Measurements from ENCODE around the gene RCHY1. TPM values are rescaled to one million over a fixed set of nuclear protein-coding genes. Genes with fewer than 3 reads are reported as not detected.

RCHY1 gene
- total and polyA plus RNA-seq, 4 donors, result 24.8 to 53.9 (median 48.9) TPM

DNA sequence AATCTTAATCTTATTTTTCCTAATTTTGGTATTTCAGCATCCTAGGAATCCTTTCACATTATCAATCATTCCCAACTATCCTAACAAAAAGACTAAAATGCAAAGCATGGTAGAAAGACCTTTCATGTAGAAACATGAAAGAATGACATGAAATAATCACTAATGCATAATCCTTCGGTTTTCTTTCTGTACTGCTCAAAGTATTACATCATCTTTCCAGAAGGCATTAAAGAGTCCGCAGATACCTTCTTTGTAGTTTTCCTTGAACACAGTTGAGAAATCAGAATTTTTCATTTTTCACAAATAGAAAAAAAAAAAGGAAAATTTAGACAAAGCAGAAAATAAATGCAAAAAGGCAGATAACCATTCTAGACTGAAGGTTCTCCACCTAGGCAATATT is 11.5 kb downstream of the RCHY1 start:
- Histone ChIP-seq H3K36me3 (ENCODE audit: control insufficient read depth, insufficient read depth, low read length) (peaks cover 10% of the 10 kb centered on the region), H3K27me3 (ENCODE audit: control insufficient read depth, insufficient read depth, low read length) (no peaks in the 10 kb centered on the region), H3K27ac (ENCODE audit: low read depth, low read length) (no peak overlapping the region), H3K4me1 (ENCODE audit: control insufficient read depth, insufficient read depth, low read length) (no peaks in the 10 kb centered on the region), H3K4me3 (ENCODE audit: low read depth, low read length) (no peak overlapping the region), H3K9me3 (ENCODE audit: control insufficient read depth, insufficient read depth, low read length) (peaks cover 2% of the 10 kb centered on the region)
- no peak for DNase-seq (ENCODE audit: low read depth in 4 of 6, low spot score in 6 of 6)
- no CpG with 5 or more reads among the region's 2 CpGs for WGBS (ENCODE audit: insufficient coverage)

DNA sequence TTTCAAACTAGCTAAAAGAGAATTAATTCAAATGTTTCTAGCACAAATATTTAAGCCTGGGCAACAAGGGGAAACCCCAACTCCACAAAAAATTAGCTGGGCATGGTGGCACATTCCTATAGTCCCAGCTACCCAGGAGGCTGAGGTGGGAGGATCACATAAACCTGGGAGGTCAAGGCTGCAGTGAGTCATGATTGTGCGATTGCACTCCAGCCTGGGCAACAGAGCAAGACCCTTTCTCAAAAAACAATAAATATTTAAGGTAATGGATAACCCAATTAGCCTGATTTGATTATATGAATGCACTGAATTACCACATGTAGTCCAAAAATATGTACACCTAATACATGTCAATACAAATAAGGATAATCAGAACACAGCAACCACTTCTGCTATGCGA is 14.3 kb downstream of the RCHY1 start:
- Histone ChIP-seq H3K4me3 (ENCODE audit: low read depth, low read length) (no peak overlapping the region), H3K9me3 (ENCODE audit: control insufficient read depth, insufficient read depth, low read length) (peaks cover 2% of the 10 kb centered on the region), H3K27ac (ENCODE audit: low read depth, low read length) (no peak overlapping the region), H3K36me3 (ENCODE audit: control insufficient read depth, insufficient read depth, low read length) (peaks cover 10% of the 10 kb centered on the region), H3K4me1 (ENCODE audit: control insufficient read depth, insufficient read depth, low read length) (no peaks in the 10 kb centered on the region), H3K27me3 (ENCODE audit: control insufficient read depth, insufficient read depth, low read length) (no peaks in the 10 kb centered on the region)
- no peak for DNase-seq (ENCODE audit: low read depth in 4 of 6, low spot score in 6 of 6)
- no CpG with 5 or more reads among the region's 2 CpGs for WGBS (ENCODE audit: insufficient coverage)

DNA sequence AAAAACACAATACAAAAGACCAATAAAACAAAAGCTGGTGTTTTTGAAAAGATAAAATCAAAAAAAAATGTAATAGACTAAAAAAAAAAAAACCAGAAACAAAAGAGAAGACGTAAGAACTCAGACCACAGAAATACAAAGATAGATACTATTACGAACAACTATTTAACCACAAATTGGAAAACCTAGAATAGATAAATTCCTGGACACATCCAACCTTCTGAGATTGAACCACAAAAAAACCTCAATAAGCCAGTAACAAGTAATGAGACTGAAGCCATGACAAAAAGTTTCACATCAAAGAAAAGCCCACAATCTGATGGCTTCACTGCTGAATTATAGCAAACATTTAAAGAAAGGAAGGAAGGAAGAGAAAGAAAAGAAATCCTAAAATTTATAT is 16.2 kb downstream of the RCHY1 start:
- peaks cover 8% of the 10 kb centered on the region for H3K36me3 ChIP-seq (ENCODE audit: control insufficient read depth, insufficient read depth, low read length)
- H3K4me1 ChIP-seq (ENCODE audit: control insufficient read depth, insufficient read depth, low read length), result no peaks in the 10 kb centered on the region
- peaks cover 2% of the 10 kb centered on the region for H3K9me3 ChIP-seq (ENCODE audit: control insufficient read depth, insufficient read depth, low read length)
- H3K4me3 ChIP-seq (ENCODE audit: low read depth, low read length), result no peak overlapping the region
- H3K27me3 ChIP-seq (ENCODE audit: control insufficient read depth, insufficient read depth, low read length), result no peaks in the 10 kb centered on the region
- no CpG with 5 or more reads among the region's 2 CpGs for WGBS (ENCODE audit: insufficient coverage)
- no peak for DNase-seq (ENCODE audit: low read depth in 4 of 6, low spot score in 6 of 6)
- no peak overlapping the region for H3K27ac ChIP-seq (ENCODE audit: low read depth, low read length)

DNA sequence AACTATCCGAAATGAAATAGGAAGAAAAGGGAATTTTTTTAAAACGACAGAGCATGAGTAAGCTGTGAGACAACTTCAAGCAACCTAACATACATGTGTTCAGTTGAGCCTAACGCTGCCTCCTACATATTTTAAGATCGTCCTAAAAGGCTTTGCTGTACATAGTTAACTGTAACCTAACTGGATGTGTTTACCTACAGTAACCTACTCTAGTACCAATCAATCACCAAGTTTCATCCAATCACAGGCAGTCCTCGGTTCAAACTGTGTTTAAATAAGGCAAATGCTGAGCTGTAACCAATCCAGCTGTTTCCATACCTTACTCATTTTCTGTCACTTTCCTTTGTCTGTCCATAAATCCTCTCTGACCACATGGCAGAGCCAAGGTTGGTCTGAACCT is 17.1 kb downstream of the RCHY1 start:
- no peak for DNase-seq (ENCODE audit: low read depth in 4 of 6, low spot score in 6 of 6)
- Histone ChIP-seq H3K27me3 (ENCODE audit: control insufficient read depth, insufficient read depth, low read length) (no peaks in the 10 kb centered on the region), H3K4me3 (ENCODE audit: low read depth, low read length) (no peak overlapping the region), H3K36me3 (ENCODE audit: control insufficient read depth, insufficient read depth, low read length) (peaks cover 6% of the 10 kb centered on the region), H3K4me1 (ENCODE audit: control insufficient read depth, insufficient read depth, low read length) (no peaks in the 10 kb centered on the region), H3K9me3 (ENCODE audit: control insufficient read depth, insufficient read depth, low read length) (peaks cover 2% of the 10 kb centered on the region), H3K27ac (ENCODE audit: low read depth, low read length) (no peak overlapping the region)
- WGBS (ENCODE audit: insufficient coverage), result 88% methylated on average over 1 of the region's 5 CpGs

DNA sequence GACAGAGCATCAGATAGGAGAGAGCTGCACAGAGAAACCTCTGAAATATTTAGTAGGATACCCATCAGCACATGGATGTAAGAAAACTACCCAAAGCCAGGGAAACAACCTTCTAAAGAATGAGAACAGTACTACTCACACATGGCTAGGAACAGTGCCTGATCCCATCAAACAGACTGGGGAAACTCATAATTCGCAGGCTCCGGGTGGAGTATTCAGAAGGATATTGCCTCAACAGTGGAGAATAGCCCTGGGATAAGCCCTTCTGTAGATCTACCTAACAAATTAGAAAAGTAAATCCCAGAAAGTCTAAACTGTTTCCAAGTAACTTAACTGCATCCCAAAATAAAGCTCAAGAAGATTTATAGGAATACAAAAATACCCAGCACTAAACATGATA is 17.8 kb downstream of the RCHY1 start:
- H3K9me3 ChIP-seq (ENCODE audit: control insufficient read depth, insufficient read depth, low read length), result peaks cover 2% of the 10 kb centered on the region
- no peaks in the 10 kb centered on the region for H3K4me1 ChIP-seq (ENCODE audit: control insufficient read depth, insufficient read depth, low read length)
- H3K27ac ChIP-seq (ENCODE audit: low read depth, low read length), result no peak overlapping the region
- H3K27me3 ChIP-seq (ENCODE audit: control insufficient read depth, insufficient read depth, low read length), result no peaks in the 10 kb centered on the region
- H3K36me3 ChIP-seq (ENCODE audit: control insufficient read depth, insufficient read depth, low read length), result peaks cover 3% of the 10 kb centered on the region
- no peak for DNase-seq (ENCODE audit: low read depth in 4 of 6, low spot score in 6 of 6)
- H3K4me3 ChIP-seq (ENCODE audit: low read depth, low read length), result no peak overlapping the region
- no CpG with 5 or more reads among the region's 2 CpGs for WGBS (ENCODE audit: insufficient coverage)

DNA sequence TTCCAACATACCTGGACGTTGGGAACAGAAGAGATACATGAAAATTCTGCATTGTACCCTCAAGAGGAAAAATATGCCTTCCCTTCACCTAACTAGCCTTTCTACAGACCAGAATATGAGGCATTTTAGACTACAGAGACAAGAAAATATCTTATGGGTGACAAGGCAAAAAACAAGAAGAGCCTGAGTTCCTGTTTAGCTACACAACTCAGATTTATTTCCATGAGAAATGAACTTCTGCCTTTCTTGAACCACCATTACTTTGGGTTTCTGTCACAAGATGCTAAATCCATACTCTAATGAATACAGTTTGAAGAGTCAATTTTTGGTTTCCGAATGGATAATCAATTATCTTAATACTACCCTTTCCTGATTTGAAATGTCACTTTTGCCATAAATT is 18.7 kb downstream of the RCHY1 start:
- Histone ChIP-seq H3K27ac (ENCODE audit: low read depth, low read length) (no peak overlapping the region), H3K36me3 (ENCODE audit: control insufficient read depth, insufficient read depth, low read length) (peaks cover 3% of the 10 kb centered on the region)

DNA sequence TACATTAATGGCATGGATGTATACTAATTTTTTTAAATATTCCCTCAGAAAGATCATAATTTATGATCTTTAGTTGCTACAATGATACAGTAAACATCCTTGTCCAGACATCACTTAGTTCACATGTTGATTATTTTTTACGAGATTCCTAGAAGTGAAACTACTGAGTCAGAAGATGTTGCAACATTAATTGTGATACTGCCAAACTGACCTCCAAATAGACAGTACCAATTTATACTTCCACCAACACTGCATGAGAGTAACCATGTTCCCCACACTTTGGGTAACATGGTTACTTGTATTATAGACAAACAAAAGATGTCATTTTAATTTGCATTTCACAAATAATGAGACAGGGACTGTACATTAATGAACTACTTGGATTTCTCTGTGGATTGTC is 19.6 kb downstream of the RCHY1 start:
- Histone ChIP-seq H3K9me3 (ENCODE audit: control insufficient read depth, insufficient read depth, low read length) (peaks cover 2% of the 10 kb centered on the region), H3K4me1 (ENCODE audit: control insufficient read depth, insufficient read depth, low read length) (no peaks in the 10 kb centered on the region), H3K4me3 (ENCODE audit: low read depth, low read length) (no peak overlapping the region), H3K36me3 (ENCODE audit: control insufficient read depth, insufficient read depth, low read length) (no peaks in the 10 kb centered on the region), H3K27me3 (ENCODE audit: control insufficient read depth, insufficient read depth, low read length) (no peaks in the 10 kb centered on the region), H3K27ac (ENCODE audit: low read depth, low read length) (no peak overlapping the region)
- DNase-seq (ENCODE audit: low read depth in 4 of 6, low spot score in 6 of 6), result no peak
- WGBS (ENCODE audit: insufficient coverage), result no CpG with 5 or more reads among the region's 1 CpG

More for the DNA sequence above, 18.7 kb downstream of the RCHY1 start:
- Histone ChIP-seq H3K27me3 (ENCODE audit: control insufficient read depth, insufficient read depth, low read length) (no peaks in the 10 kb centered on the region), H3K4me1 (ENCODE audit: control insufficient read depth, insufficient read depth, low read length) (no peaks in the 10 kb centered on the region), H3K9me3 (ENCODE audit: control insufficient read depth, insufficient read depth, low read length) (peaks cover 2% of the 10 kb centered on the region), H3K4me3 (ENCODE audit: low read depth, low read length) (no peak overlapping the region)
- no CpG with 5 or more reads among the region's 2 CpGs for WGBS (ENCODE audit: insufficient coverage)
- DNase-seq (ENCODE audit: low read depth in 4 of 6, low spot score in 6 of 6), result no peak

DNA sequence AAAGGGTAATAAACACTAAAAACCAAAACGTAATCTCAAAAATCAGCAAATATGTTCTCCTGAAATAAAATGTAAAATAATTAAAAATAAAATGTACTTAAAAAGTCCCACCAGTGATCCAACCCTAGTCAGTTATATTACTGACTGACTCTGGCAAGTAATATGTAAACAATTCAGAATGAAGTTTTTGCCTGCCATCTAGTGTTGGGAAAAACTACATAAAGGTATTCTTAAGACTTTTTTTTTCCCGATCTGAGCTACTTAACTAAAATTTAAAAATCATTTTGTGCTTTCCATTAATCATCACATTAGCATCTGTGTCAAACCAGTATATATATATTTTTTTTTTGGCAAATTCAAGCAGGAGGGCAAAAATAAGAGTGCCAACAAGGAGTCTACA is 24.0 kb downstream of the RCHY1 start:
- Histone ChIP-seq H3K9me3 (ENCODE audit: control insufficient read depth, insufficient read depth, low read length) (no peaks in the 10 kb centered on the region), H3K4me1 (ENCODE audit: control insufficient read depth, insufficient read depth, low read length) (no peaks in the 10 kb centered on the region), H3K27me3 (ENCODE audit: control insufficient read depth, insufficient read depth, low read length) (no peaks in the 10 kb centered on the region), H3K36me3 (ENCODE audit: control insufficient read depth, insufficient read depth, low read length) (no peaks in the 10 kb centered on the region), H3K27ac (ENCODE audit: low read depth, low read length) (no peak overlapping the region), H3K4me3 (ENCODE audit: low read depth, low read length) (no peak overlapping the region)
- DNase-seq (ENCODE audit: low read depth in 4 of 6, low spot score in 6 of 6), result peak in 2 of 6 donors; percentile 65 to 82
- WGBS (ENCODE audit: insufficient coverage), result no CpG with 5 or more reads among the region's 2 CpGs

DNA sequence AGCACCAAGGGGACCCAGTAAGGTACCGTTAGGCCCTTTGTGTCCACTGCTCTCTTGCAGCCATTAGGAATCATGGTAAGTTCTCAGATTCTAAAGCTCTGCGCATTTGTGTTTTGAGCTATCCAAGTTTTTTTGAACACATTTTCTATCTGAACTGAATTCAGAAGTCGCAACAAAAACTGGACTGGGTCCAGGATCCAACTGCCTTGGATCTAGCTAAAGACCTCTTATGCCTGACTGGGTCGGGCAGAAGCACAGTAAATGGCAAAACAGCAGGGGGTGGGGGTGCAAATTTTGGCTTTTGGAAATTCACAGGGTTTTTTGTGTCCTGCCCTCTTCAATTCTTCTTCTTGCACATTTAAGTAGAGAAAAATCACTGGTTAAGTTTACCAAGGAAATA is 30.0 kb downstream of the RCHY1 start:
- Histone ChIP-seq H3K4me1 (ENCODE audit: control insufficient read depth, insufficient read depth, low read length) (no peaks in the 10 kb centered on the region), H3K9me3 (ENCODE audit: control insufficient read depth, insufficient read depth, low read length) (no peaks in the 10 kb centered on the region), H3K36me3 (ENCODE audit: control insufficient read depth, insufficient read depth, low read length) (peaks cover 2% of the 10 kb centered on the region), H3K4me3 (ENCODE audit: low read depth, low read length) (no peak overlapping the region), H3K27me3 (ENCODE audit: control insufficient read depth, insufficient read depth, low read length) (no peaks in the 10 kb centered on the region), H3K27ac (ENCODE audit: low read depth, low read length) (no peak overlapping the region)
- 53% methylated on average over 3 of the region's 4 CpGs for WGBS (ENCODE audit: insufficient coverage)
- DNase-seq (ENCODE audit: low read depth in 4 of 6, low spot score in 6 of 6), result peak in 2 of 6 donors; percentile 21 to 72

DNA sequence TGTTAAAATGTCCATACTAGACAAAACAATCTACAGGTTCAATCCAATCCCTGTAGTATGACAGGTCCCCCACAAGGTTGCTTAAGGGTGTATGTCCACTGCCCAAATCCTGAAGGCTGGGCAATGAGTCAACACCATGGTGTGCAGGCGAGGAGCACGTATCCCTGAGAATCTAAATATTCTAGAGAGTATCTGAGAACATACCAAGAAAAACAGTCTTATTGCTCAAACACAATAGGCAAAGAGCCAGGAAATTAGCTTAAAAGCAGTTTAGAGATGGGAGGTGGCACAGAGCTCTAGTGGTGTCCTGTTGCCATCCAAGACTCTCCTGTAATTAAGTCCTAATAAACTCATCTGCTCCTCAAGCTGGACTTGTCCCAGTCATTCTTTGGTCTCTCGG is 37.0 kb downstream of the RCHY1 start:
- no peak for DNase-seq (ENCODE audit: low read depth in 4 of 6, low spot score in 6 of 6)
- Histone ChIP-seq H3K27me3 (ENCODE audit: control insufficient read depth, insufficient read depth, low read length) (no peaks in the 10 kb centered on the region), H3K4me1 (ENCODE audit: control insufficient read depth, insufficient read depth, low read length) (no peaks in the 10 kb centered on the region), H3K36me3 (ENCODE audit: control insufficient read depth, insufficient read depth, low read length) (peaks cover 2% of the 10 kb centered on the region), H3K27ac (ENCODE audit: low read depth, low read length) (no peak overlapping the region), H3K4me3 (ENCODE audit: low read depth, low read length) (no peak overlapping the region), H3K9me3 (ENCODE audit: control insufficient read depth, insufficient read depth, low read length) (no peaks in the 10 kb centered on the region)
- 100% methylated on average over 1 of the region's 3 CpGs for WGBS (ENCODE audit: insufficient coverage)

Data from spinal cord (tissue), 10 donors.